Testis (tissue), 2 donors: ENCODE data around the gene GOT1.

Experiments
- CTCF ChIP-seq, 3 experiments: fragments of 450-650 bp in 2 of 3; fragments of 200-600 bp in 1 of 3; sonication (generic) in 1 of 3; IDR thresholded peaks; one replicate each; pipeline ENCODE4 v1.5.1; 2016 to 2019; ENCODE audit warnings: antibody characterized with exemption in 3 of 3, mild to moderate bottlenecking in 2 of 3, moderate library complexity in 1 of 3
- POLR2A ChIP-seq: fragments of 450-650 bp; IDR thresholded peaks from one replicate; pipeline ENCODE4 v1.6.1; 2017; ENCODE audit warnings: antibody characterized with exemption, mild to moderate bottlenecking, moderate library complexity

- TF ChIP-seq CTCF (IDR thresholded peaks at IDR 0.05) (no peak), POLR2A (no peak)
These were observed 18.9 kb downstream of the GOT1 start for GRCh38 chr10:99411546-99411945.
